ENCODE measurements around the gene DPT.

DPT gene

DNA sequence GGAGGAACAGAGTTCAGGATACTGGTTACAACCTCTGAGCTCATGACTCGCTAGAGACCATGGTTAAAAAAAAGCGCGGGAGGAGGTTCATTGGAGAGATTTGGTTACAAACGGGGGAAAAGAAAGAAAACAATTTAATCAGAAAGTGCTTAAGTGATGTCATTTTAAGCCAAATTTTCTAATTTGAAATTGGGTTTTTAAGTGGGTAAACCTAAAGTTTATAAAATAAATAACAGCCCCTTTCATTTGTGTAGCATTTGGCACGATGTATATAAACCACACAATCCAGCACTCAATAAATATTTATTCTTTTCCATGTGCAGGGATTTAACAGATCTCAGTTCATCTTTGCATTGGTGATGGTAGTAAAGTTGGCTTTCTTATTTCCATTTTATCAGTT lies 7.0 kb upstream of the DPT start:
- DNase-seq (ENCODE audit: low read depth): no peak

DNA sequence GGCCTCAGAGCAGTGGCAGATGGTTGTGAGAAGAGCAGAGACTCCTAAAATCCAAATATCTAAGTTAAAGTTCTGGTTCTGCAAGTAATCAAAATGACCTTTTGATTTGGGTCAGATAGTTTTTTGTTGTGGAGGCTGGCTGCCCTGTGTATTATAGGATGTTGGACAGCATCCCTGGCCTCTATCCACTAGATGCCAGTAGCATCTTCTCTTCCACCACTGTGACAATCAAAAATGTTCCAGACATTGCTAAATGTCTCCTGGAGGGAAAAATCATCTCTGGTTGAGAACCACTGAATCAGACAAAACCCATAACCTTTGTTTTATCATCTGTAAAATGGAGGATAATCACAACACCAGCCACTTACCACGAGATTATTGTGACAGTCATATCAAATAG lies 5.9 kb upstream of the DPT start:
- no peak for DNase-seq (ENCODE audit: low read depth)

DNA sequence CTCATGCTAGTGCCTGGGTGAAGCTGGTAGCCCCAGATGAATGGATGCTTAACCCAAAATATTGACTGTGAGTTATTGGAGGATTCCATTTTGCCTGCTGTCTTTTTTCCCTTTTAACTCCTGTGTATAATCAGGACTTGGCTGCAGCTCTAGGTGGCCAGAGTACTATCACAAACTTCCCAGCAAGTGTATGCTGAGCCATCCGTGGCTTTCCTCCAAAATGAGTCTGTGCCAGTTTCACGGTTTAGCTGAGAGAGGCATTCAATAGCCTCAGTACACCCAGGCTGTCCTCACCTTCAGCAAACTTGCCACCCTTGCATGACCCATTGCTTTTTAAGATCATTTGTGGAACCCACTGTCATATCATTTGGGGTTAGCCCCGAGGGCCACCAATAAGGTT lies 5.3 kb upstream of the DPT start:
- no peak for DNase-seq (ENCODE audit: low read depth)

DNA sequence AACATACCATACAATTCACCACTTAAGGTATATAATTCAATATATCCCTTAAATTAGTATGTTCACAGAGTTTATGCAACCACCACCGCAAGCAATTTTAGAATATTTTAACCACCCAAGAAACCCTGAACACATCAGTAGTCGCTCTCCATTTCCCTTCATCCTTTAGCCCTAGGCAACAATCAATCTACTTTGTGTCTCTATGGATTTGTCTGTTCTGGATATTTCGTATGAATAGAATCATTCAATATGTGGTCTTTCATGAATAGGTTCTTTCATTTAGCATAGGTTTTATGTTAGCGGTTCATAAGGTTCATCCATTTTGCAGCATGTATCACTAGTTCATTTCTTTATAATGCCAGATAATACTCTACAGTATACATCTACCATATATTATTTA lies 4.2 kb upstream of the DPT start:
- no peak for DNase-seq (ENCODE audit: low read depth)

DNA sequence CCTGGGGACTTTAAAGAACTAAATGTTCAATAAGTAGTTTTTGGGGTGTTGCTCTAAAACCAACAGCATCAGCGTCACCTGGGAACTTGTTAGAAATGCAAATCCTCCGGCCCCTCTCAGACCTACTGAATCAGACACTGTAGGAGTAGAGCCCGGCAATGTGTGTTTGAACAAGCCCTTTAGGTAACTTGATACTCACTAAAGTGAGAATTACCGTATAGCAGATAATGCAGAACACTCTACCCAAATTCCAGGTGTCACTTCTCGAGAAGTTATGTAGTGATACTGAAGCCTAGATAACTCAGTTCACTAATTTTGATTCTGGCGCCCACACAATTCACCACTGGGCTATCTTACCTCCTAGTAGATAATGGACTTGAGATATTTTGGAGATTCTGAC lies 3.7 kb upstream of the DPT start:
- DNase-seq (ENCODE audit: low read depth): no peak

DNA sequence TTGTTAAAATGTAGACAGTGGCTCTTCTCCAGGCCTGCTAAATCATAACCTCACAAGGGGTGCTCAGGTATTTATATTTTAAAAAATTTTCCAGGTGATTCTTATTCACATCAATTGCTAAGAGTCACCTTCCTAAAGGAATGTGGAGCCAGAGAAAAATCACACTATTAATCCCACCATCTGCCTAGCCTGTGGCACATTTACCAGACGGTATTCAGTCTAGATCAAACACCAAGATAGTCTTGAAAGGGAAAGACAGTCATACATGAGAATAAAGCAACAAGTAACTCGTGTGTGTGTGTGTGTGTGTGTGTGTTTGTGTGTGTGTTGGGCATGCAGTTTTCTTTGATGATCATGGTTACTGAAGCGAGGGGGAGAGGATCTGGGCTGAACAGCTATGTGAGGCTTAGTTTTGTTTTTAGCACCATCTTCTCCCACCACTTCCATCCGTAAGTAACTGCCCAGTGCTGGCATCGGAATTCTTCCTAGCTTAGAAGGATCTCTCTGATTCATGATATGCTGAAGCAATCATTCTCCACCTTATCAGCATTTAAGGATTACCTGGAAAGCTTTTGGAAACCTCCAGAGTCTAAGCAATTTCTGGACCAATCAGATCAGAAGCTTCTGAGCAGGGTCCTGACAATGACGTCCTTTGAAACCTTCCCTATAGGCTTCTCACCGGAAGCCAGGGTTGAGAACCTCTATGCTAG lies 2.4 kb upstream of the DPT start:
- no peak for DNase-seq (ENCODE audit: low read depth)

DNA sequence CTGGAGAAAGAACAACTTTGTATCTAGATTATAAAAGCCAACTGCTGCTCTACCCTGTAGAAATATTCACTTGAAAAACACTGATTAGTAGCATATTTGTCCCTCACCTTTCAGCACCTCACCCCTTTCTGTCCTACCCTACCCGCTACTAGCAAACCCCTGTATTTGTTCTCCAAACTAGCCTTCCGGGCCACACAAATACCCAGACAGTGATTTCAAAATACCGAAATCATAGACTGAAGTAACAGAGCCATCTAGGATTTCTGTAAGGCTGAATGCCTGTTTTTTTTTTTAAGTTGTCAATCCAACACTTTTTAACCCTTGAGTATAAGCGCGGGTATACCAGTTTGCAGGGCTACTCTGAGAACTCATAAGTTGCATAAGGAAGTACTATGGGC lies 398 bp upstream of the DPT start:
- DNase-seq (ENCODE audit: low read depth): no peak

DNA sequence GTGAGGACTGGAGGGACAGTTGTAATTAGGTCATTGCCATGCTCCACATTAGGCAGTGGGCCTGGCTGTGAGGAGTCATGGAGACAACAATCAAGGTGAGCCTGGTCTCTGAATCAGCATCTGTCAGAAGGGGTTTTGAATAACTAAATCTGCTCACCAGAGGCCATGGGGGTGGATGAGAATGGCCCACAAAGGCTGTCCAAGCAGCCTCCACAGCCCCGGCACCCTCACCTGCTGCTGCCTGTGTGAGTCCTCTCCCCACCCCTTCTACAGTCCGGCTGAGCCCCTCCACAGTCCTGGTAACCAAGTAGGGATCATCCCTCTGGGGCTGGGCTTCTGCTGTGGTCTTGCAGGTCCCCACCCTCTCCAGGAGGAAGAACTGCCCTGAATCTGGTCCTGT lies 2.3 kb downstream of the DPT start:
- DNase-seq (ENCODE audit: low read depth): no peak

DNA sequence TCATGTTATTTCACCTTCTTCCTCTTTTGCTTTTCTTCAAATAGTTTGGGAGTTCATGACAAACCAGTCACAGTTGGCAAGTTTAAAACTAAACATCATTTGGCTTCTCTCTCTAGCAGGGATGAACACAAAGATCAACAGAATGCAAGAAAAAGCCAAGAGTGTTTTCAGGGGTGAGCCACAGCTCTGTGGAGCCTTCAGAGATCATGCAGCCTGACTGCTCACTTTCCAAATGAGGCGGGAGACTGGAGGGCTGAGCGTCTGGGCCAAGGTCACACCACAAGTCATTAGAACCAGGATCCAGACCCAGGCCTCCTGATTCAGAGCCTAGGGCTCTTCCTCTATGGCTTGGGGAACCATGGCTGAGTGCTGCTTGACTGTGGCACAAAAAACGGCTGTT lies 2.7 kb downstream of the DPT start:
- no peak for DNase-seq (ENCODE audit: low read depth)

DNA sequence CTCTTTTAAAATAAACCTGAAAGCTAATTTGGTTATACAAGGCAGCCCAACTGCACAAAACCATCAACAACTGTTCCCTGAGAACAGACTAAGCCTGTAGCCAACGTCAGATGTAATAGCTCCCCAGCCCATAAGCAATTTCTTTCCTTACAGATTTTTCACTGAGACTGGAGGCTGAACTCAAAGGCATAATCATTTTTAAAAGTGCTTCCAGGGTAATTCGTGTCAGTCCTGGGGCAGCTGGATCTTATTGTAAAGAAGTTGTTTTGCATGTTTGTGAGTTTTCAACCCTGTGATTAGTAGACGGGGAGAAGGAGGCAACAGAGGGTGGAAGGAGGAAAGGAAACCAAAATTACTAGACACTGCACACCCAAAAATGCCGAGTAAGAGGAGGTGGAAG lies 3.2 kb downstream of the DPT start:
- no peak for DNase-seq (ENCODE audit: low read depth)

DNA sequence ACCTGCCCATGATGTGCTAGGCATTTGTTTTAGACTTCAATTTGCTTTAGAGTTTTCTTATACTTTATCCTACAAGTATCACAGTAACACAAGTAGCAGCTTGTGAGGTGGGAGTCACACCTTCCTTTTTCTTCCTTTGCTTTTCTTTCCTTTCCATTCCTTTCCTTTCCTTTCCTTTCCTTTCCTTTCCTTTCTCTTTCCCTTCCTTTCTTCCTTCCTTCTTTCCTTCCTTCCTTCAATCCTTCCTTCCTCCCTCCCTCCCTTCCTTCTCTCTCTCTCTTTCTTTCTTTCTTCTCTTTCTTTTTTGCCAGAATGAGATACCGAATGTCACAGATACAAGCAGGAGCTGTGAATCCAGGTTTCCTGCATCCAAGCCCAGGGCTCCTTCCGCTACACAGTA lies 3.9 kb downstream of the DPT start:
- DNase-seq (ENCODE audit: low read depth): no peak

DNA sequence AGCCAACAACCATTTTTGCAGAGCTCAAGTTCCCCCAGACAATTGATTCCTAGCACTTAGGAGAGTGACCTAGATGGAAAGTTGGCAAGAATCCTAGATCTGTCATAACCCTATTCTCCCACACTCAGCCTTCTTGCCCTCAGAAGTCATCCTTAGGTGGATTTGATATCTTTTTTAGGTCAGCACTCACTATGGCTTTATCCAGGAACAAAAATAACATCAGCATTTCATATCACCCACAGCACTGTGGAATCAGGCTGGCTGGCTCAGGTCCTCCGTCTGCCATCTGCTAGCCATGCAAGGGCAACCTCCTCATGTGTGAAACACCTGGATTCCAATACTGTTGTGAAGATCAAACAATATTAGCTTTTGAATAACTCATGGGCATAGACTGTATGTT lies 6.0 kb downstream of the DPT start:
- no peak for DNase-seq (ENCODE audit: low read depth)

DNA sequence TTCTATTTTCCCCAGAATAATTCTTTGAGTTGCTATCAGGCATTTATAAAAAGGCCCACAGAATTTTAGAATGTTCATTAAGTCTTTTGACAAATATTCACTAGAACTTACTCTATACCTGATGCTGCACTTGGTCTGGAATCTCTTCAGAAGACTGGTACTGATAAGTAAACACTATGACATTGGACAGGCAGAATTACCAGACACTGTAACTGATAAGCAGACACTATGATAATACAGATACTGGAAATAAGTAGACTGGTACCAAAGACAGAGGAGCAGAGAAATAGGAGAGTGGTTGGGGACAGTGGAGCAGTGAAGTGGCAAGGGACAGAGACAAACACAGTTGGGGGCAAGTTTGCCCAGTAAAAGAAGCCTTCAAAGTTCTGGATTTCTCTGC lies 8.2 kb downstream of the DPT start:
- DNase-seq (ENCODE audit: low read depth): no peak

DNA sequence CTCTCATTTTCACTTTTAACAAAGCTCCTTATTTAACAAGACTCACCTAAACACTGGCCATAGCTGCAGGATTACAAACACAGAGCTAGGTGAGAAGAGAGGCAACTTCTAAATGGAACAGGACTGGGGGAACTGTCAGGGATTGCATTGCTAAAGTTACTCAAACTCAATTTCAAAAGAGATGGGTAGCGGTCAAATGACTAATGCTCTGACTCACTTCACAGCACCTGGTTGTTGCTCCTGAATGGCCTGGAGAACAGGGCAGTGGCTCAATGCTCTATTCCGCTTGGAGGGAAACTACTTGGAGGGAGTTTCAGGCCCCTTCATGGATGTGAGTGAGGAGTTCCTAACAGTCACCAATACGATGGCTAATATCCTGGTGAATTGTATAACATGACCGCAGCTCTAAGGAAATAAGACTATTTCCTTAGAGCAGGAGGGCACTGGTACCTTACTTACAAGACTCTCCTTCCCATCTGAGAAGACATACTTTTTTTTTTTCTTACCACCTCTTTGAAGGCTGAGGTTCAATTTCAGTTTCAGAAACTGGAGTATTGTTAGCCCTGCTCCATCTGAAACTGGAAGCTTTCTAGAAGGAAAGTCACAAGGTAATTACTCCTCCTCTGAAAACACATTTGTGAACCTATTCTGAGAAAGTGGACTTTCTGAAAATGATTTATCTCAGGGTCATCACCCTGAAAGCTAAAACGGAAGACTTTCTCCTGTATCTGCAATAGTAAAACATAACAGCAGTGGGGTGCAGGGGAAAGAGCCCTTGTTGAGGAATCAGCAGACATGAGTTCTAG lies 9.5 kb downstream of the DPT start:
- DNase-seq (ENCODE audit: low read depth): no peak

DNA sequence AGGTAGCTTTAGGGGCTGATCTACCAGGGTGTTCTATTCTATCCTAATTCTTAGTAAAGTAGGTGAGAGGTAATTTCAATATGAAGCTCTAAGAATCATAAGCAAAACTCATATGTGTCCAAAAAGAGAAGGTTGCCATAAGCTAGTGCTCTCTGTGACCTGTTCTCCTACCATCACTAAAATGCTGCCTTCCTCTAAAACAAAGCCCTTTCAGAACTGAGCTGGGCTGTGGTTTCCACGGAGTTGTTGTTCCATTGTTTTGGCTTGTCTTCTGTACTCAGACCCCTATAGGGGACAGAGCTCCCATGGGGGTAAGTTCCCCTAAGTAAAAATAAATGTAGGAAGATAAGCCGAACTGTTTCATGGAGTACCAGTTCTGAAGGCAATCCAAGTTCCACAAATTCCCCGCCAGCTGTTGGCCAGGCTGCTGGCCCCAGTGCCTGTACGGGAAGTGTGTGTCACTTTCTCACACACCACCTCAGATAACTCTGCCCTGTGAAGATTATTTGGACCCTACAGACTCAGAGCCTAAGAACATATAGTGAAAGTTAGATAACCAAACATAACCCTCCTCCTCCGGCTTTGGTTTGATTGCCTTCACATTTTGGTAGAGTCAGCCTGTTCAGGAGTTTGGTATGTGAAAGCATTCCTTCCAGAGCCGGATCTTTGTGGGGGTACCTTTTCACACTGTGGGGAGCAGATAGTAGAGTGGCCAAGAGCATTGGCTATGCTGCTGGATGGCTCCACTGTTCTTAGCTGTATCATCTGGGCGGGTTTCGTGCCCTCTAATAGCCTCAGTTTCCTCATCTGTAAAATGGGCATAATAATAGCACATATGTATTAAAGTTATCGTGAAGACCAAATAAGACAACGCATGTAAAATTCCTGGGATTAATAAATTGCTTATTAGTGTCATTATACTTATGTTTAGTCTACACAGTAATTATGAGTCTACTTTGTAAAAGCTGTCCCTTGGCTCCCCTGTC lies 10.8 kb downstream of the DPT start:
- DNase-seq (ENCODE audit: low read depth): no peak

DNA sequence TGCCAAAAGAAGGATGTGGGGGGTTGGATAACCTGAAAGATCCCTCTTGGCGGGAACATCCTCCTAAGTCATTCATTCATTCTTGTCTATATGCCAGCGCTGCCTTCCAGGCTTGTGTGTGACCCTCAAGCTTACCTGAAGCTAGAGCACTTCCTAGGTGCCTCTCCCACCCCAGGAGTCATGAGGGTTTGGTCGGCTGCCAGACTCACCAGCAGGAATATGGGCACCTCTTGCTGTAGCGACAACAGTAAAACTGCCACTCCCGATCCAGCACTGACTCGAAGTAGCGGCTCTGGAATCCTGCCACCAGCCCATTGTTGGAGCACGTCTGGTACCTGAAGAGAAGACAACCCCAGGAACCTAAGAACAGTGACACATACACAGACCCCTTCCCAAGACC lies 15.0 kb downstream of the DPT start:
- DNase-seq (ENCODE audit: low read depth): no peak

DNA sequence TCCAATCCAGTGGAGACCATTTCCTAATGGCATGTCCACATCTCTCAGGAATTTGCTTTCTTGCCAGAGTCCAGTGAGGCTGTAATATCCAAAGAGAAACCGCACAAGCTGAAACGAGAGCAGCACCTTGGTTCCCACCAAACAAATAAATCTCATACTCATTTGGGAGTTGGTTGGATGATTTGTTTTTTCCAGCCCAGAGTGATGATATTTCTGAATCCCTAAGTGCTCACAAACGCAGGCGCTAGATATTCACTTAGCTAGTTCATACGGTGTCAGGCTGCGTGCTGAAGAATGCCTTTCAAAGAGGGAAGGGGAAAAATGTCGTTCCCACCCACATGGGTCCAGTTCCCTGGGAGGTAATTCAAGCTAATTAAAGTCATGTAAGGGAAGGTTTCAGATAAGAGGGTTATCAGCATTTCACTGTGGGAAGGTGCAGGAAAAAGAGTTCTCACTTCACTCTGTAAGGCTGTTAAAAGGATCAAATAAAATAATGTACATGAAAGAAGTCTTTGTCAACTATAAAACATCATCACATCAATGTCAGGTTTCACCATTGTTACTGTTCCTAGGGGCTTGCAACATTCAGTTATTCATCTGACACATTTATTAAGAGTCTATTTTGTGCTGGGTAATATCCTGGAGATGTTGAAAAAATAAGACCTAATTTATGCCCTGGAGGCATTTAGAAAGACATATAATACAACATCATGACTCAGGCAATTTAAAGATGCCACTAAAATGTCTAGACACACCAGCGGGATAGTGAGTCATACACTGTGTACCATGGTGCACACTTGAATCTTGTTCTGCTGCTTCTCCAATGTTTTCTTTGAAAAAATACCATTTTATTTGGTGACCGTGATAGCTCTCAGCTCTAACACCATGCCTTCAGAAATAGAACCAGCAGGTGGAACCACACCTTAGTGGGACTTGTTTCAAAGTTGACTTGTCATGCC lies 19.3 kb downstream of the DPT start:
- no peak for DNase-seq (ENCODE audit: low read depth)

DNA sequence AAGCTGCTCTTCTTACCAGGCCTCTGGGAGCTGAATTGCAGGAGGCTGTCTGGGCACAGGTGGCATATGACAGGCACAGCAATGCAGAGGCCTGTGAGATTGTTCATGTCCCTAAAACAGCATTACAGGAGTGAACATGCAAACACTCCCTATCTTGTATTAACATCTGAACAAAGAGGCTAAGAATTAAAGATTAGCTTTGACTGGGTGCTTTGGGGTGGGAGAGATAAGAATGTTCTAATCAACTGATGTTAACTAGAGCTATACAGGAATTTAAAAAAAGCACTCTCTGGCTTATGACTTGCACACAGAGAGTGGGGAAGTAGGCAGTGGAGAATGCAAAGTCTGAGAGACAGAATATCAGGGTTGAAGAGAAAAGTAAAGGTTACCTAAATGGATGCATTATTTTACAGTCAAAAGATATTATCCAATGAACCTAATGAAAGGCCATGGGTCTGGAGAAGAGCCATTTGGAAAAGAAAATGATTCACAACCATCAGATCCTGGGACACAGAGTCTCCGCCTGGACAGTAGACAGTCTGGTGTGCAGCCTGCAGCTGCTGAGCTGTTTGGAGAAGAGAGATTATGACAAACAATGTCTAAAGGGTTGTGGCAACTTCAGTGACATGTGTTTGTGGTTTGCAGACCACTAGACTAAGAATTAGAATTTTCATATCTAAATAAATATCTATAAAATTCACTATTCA lies 20.2 kb downstream of the DPT start:
- no peak for DNase-seq (ENCODE audit: low read depth)

DNA sequence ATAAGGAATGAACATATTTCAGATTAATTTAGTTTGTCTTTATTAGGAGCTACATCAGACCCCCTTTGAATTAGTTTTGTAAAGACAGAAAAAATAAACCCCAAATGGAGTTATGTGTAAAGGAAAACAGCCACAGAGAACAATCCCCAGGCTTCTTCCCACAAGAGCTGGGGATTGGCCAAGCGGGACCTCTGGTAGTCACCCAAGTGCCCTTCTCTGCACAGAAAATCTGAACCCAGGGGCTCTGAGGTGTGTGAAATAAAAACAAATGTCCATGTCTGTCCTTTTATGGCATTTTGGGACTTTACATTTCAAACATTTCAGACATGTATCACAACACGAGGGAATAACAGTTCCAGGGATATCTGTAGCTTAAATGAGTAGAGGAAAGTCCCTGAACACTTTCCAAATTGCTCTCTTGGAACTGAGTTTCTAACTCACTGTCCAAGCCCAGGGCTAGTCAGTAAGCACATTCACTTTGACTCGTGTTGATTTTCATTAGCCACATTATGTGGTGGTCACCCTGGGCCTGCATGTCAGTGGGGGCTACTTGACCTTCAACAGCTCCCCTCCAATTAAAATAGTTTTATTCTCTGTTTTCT lies 22.5 kb downstream of the DPT start:
- DNase-seq (ENCODE audit: low read depth): no peak

DNA sequence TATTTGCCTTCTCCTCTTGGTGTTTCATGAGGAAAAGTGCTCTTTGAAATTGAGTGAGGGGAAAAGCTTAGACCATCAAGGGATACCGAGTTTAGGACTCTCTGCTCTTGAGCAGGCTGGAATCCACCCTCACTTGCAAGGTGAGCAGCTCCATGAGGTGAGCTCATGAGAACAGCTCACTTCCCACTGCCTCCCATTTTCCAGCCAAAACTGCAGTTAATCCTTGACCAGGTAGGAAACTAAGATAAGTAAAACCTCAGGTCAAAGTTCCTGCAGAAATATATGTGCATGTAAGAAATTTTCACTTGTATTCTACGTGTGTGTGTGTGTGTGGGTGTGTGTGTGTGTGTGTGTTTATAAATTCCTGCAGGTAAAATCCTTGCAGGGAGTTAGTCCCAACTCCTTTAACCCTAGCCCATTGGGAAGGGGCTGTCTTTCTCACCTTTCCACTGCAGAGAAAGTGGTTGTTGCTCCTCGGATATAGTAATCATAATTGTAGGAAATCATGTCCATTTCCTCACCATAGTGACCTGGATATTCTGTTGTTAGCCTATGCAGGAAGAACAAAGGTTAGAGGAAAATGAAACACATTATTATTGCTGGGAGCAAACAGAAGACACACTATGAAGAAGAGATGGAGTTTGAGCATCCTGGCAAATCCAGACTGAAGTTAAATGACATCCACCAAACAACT lies 28.3 kb downstream of the DPT start:
- no peak for DNase-seq (ENCODE audit: low read depth)
